GM18873 (cell line): ENCODE results near the gene NUAK2.

Experiments
- ATAC-seq: cut with Tn5 transposase; IDR thresholded peaks from one replicate; pipeline ENCODE4 v1.9.1; 2021; ENCODE audit warnings: mild to moderate bottlenecking, moderate library complexity, moderate number of reproducible peaks; ENCODE audit not compliant: unreplicated experiment, low FRiP score

NUAK2 gene

GRCh38 chr1:205260948-205261732, 60.4 kb downstream of the NUAK2 start:
- ATAC-seq = no peak

DNA sequence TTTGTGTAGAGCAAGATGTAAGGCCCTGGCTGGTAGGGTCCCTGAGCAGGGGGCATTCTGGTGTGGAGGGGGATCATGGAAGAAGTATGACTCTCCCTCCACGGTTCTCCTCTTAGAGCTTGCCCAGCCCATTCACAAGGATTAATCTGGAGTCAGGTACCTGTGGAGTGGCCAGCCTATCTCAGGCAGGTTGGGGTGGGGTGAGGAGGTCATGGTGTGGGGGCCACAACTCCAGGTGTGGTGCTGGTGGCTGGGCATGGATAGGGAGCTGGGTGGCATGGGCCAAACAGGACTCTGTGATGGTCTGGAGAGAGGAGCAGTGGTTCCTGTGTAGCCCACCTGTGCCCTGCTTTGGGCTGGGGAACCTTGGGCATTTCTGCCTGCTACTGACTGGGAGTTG, 61.5 kb downstream of the NUAK2 start:
- ATAC-seq = no peak

- ATAC-seq = no peak
Observed at GRCh38 chr1:205259324-205259832, 62.2 kb downstream of the NUAK2 start.

DNA sequence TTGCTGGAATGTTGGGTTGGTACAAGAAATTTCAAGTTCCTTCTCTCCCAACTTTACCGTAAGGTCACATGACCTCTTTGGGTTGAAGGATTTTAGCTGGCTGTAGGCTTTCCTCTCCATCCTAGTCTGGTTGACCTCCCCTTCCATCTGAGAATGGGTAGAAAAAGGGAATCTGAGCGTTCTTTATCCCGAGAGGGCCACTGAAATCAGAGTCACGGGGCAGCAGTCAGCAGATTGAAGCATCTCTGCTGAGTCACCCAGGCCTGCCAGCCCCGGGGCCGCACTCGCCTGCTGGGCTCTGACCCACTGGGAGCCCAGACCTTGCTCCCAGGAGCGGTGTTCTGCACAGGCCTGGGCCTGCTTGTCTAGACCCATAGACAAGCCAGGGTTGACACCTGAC, 62.8 kb downstream of the NUAK2 start:
- ATAC-seq = no peak

- ATAC-seq = no peak
Observed at GRCh38 chr1:205258261-205258691, 63.3 kb downstream of the NUAK2 start.

DNA sequence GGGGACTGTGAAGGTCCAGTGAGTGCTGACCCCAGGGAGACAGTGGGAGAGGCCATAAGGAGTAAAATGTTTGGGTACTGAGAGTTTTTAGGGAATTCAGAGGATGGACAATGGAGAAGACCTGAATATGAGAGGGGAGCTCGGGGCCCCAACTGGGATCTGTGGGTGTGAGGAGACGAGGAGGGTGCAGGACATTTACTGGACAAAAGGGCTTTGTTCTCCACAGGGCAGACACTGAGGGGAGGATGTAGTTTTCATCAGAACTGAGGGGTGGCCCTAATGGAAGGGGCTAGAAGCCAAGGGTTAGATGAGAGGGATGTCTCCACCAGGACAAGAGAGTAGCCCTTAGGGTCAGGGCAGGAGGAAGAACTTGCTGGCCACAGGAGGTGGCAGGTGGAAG, 63.8 kb downstream of the NUAK2 start:
- no peak for ATAC-seq

DNA sequence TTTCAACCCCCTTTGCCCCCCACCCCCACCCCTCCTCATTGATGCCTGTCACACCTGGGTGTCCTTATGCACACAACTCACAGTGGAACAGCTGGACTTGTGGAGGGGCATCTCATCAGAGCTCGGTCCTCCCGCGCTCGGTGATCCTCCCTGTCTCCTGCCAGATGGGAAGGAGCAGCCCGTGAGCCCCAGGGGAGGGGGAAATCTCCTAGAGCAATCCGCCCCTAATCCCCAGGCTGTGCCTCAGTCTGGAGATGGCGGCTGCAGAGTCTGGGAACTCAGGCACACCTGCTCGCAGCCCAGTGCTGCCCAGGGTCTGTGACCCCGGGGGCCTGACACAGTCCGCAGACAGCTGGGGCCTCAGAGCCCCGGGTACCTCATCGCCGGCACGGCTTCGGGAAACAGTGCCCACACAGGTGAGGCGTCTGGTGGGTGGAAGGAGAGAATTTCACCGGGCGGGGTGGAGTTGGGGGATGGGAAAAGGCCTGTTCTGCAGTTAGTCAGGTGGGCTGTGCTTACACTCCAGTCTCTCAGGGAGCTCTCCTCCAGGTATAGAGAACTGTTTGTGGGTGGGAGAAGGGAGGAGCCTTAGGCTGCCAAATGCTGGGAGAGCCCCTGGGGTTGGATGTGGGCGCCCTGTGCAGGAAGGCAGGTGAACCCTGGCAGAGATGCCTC, 64.5 kb downstream of the NUAK2 start:
- ATAC-seq = no peak

DNA sequence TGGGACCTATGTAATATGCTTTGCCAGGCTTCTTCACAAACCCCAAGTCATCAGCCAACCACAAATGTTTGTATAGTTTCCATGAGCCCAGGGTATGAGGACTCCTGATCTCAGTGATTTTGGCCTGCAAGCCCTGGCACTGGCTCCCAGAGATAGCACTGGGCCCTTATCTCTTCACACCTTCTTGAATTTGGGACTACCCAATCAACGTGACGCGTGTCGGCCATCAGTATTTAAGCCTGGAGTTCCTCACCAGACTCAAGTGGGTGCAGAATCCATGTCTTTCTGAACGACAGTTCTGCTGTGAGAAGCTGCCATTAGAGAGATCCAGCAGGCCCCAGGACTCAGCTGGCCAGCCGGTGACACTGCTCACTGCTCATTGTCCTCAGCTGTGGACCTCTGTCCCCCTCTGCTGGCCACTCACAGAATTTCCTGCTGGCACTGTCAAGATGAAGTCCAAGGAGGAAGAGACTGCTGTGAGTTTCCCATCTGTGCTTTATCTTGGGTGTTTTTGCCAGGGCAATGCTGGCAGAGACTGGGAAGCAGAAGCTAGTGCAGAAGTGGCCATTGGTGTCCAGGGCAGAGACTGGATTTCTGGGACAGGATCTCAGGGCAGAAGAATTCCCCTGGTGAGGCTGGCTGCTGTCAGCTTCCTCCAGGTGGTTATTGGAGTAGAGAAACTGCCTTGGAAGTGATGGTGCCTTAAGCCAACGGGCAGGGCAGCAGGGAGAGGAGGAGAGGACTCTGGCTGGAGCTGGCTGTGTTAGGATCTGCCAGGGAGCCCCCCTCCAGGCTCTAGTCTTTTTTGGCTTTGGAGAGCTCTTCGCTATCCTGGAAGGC, 65.4 kb downstream of the NUAK2 start:
- ATAC-seq = no peak
